ENCODE data around the gene SEC14L2. TPM values are rescaled to one million over a fixed set of nuclear protein-coding genes. Genes with fewer than 3 reads are reported as not detected.

SEC14L2 gene
- total and polyA plus RNA-seq, 2 experiments from 2014 or later, result 2.9 to 11.2 TPM

DNA sequence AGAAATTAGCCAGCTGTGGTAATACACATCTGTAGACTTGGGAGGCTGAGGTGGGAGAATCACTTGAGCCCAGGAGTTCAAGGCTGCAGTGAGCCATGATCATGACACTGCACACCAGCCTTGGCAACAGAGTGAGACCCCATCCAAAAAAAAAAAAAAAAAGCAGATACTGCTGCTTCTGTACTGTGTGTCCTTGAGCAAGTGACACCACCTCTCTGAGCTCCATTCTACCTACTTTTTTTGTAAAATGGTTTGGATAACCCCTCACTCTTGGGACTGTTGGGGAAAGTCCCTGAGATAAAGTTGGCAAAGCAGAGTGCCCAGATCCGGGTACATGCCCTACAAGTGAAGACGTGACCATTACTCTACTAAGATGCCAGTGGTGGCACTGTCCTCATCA, 72.3 kb downstream of the SEC14L2 start:
- H3K36me3 ChIP-seq, result no peaks in the 10 kb centered on the region
- no peaks in the 10 kb centered on the region for H3K4me1 ChIP-seq (ENCODE audit: low read depth)
- no peak overlapping the region for H3K27ac ChIP-seq
- no peak overlapping the region for H3K4me3 ChIP-seq
- TF ChIP-seq, protein P1, sequence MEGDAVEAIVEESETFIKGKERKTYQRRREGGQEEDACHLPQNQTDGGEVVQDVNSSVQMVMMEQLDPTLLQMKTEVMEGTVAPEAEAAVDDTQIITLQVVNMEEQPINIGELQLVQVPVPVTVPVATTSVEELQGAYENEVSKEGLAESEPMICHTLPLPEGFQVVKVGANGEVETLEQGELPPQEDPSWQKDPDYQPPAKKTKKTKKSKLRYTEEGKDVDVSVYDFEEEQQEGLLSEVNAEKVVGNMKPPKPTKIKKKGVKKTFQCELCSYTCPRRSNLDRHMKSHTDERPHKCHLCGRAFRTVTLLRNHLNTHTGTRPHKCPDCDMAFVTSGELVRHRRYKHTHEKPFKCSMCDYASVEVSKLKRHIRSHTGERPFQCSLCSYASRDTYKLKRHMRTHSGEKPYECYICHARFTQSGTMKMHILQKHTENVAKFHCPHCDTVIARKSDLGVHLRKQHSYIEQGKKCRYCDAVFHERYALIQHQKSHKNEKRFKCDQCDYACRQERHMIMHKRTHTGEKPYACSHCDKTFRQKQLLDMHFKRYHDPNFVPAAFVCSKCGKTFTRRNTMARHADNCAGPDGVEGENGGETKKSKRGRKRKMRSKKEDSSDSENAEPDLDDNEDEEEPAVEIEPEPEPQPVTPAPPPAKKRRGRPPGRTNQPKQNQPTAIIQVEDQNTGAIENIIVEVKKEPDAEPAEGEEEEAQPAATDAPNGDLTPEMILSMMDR (IDR thresholded peaks at IDR 0.05; ENCODE audit: low read depth, low read length), result no peak
- H3K9me3 ChIP-seq (ENCODE audit: low read depth), result no peaks in the 10 kb centered on the region
- DNase-seq (ENCODE audit: low read depth in 1 of 2, low spot score in 1 of 2), result no peak
- no peaks in the 10 kb centered on the region for H3K27me3 ChIP-seq

DNA sequence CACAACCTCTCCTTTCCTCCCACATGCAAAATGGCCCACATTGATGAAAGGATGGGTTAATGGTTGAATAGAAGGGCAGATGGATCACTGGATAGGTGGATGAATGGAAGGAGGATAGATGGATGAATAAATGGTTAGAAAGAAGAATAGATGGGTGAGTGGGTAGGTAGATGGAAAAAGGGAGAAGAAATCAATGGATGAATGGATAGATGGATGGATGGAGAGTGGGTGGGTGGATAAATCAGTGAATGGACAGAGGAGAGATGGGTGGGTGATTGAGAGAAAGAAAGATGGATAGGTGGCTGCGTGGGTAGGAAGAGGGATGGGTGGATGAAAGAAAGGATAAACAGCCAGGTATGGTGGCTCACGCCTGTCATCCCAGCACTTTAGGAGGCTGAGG, 73.8 kb downstream of the SEC14L2 start:
- no peak for DNase-seq (ENCODE audit: low read depth in 1 of 2, low spot score in 1 of 2)
- Histone ChIP-seq H3K9me3 (ENCODE audit: low read depth) (no peaks in the 10 kb centered on the region), H3K27ac (no peak overlapping the region), H3K27me3 (no peaks in the 10 kb centered on the region), H3K4me3 (no peak overlapping the region), H3K36me3 (no peaks in the 10 kb centered on the region), H3K4me1 (ENCODE audit: low read depth) (no peaks in the 10 kb centered on the region)
- TF ChIP-seq, protein P1 (IDR thresholded peaks at IDR 0.05; ENCODE audit: low read depth, low read length), result no peak

DNA sequence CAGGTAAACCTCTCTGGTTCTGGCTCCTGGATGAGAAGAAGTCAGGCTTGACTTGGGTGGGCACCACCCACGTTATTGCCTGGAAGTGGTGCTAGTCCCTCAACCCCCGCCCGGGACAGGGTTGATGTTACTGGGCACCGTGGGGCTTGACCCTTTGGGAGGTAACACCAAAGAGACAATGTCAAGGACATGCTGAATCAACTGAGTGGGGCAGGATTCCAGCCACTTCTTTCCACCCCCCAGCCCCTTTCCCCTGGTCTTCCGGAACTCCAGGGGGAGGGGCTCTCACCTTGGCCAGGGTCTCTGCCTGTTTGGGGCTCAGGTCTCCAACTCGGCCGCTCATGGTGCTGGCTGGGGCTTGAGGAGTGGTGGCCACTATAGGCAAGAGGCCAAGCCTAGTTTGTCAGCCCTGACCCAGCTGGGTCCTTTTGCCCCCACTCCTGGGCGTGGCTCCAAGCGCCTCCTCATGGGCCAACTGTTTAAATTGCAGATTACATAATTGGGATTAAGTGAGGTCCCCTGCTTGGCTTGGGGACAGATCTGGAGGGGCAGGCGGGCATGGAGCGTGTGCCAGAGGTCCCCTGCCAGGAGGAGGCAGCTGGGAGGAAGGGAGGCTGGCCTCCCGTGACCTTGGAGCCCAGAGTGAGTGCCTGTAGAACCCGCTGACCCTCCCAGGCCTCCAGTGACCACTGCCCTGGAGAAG, 74.9 kb downstream of the SEC14L2 start, which contains the start of gene SEC14L3:
Gene SEC14L3, minus strand, starts transcription at position 402 of the 703 bp plus-strand sequence. Its CDS starts 59 bp downstream, at position 343.
- H3K9me3 ChIP-seq (ENCODE audit: low read depth), result no peaks in the 10 kb centered on the region
- H3K27ac ChIP-seq, result no peak within 1 kb of the TSS
- H3K4me1 ChIP-seq (ENCODE audit: low read depth), result no peaks in the 10 kb centered on the region
- no peak for DNase-seq (ENCODE audit: low read depth in 1 of 2, low spot score in 1 of 2)
- no peaks in the 10 kb centered on the region for H3K27me3 ChIP-seq
- TF ChIP-seq, protein P1 (IDR thresholded peaks at IDR 0.05; ENCODE audit: low read depth, low read length), result no peak
- H3K4me3 ChIP-seq, result no peak within 1 kb of the TSS
- no peaks in the 10 kb centered on the region for H3K36me3 ChIP-seq

DNA sequence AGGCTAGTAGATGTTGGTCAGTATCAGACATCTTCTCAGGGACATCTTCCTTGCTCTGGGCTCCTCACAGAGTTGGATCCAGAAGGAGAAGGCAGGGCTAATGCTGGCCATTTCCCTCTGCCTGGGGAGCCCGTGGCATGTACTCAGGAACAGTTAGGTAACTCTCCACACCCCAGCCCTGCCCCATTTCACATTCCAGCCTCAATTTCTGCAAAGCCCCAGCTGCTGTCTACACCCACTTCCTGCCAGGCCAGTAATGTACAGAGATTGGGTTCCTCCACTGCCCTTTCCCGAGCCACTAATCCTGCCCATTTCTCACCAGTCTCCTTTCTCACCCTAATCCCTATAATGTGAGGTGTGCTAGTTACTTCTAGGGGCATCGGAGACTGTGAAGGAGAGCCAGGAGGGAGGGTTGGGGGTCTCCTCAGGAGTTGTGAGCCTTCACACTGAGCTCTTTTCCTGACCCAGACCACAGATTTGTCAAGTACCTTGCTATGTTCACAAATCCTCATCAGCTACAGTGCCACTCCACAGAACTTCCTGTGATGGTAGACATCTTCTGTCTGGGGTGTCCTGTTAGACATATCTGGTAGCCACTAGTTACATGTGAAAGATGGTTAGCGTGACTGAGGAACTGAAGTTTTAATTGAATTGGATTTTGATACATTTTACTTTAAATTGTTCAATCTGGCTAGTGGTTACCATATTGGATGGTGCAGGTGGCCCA, 76.3 kb downstream of the SEC14L2 start:
- H3K9me3 ChIP-seq (ENCODE audit: low read depth), result no peaks in the 10 kb centered on the region
- no peaks in the 10 kb centered on the region for H3K27me3 ChIP-seq
- H3K4me3 ChIP-seq, result no peak overlapping the region
- no peaks in the 10 kb centered on the region for H3K4me1 ChIP-seq (ENCODE audit: low read depth)
- H3K27ac ChIP-seq, result no peak overlapping the region
- no peak for DNase-seq (ENCODE audit: low read depth in 1 of 2, low spot score in 1 of 2)
- H3K36me3 ChIP-seq, result no peaks in the 10 kb centered on the region
- TF ChIP-seq, protein P1 (IDR thresholded peaks at IDR 0.05; ENCODE audit: low read depth, low read length), result no peak

DNA sequence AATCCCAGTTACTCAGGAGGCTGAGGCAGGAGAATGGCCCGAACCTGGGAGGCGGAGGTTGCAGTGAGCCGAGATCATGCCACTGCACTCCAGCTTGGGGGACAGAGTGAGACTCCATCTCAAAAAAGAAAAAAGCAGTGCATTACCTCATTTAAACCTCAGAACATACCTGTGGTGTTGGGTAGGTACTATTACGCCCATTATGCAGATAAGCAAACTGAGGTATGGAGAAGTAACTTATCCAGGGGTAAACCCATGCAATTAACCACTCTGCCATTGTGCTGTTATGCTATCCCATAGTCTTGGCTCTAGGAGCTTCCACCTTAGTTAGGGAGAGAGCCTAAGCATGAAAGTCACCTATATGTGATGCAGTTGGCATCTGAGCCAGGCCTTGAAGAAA, 77.3 kb downstream of the SEC14L2 start:
- Histone ChIP-seq H3K9me3 (ENCODE audit: low read depth) (no peaks in the 10 kb centered on the region), H3K4me3 (no peak overlapping the region), H3K27ac (no peak overlapping the region), H3K4me1 (ENCODE audit: low read depth) (no peaks in the 10 kb centered on the region), H3K36me3 (no peaks in the 10 kb centered on the region), H3K27me3 (no peaks in the 10 kb centered on the region)
- TF ChIP-seq, protein P1 (IDR thresholded peaks at IDR 0.05; ENCODE audit: low read depth, low read length), result no peak
- DNase-seq (ENCODE audit: low read depth in 1 of 2, low spot score in 1 of 2), result no peak

Other genes starting within 250 kb of the SEC14L2 start
- gene LIF, start 150.3 kb upstream of the SEC14L2 start, total RNA-seq, result 0.39 and 1.0 TPM in 2 replicates
- 0.64 and 1.7 TPM in 2 replicates for gene LIF, start 150.3 kb upstream of the SEC14L2 start, polyA plus RNA-seq
- gene OSM, start 130.2 kb upstream of the SEC14L2 start, total RNA-seq, result not detected in 2 replicates
- not detected in 2 replicates for gene OSM, start 130.2 kb upstream of the SEC14L2 start, polyA plus RNA-seq
- 19.0 and 19.6 TPM in 2 replicates for gene CASTOR1, start 107.5 kb upstream of the SEC14L2 start, total RNA-seq
- 22.2 and 29.0 TPM in 2 replicates for gene CASTOR1, start 107.5 kb upstream of the SEC14L2 start, polyA plus RNA-seq
- gene TBC1D10A, start 70.1 kb upstream of the SEC14L2 start, total RNA-seq, result 18.8 and 21.8 TPM in 2 replicates
- gene TBC1D10A, start 70.1 kb upstream of the SEC14L2 start, polyA plus RNA-seq, result 11.8 and 14.9 TPM in 2 replicates
- 90.5 and 160 TPM in 2 replicates for gene SF3A1, start 40.1 kb upstream of the SEC14L2 start, total RNA-seq
- 92.6 and 124 TPM in 2 replicates for gene SF3A1, start 40.1 kb upstream of the SEC14L2 start, polyA plus RNA-seq
- gene CCDC157, start 40.0 kb upstream of the SEC14L2 start, total RNA-seq, result 8.7 and 12.9 TPM in 2 replicates
- 5.0 and 7.1 TPM in 2 replicates for gene CCDC157, start 40.0 kb upstream of the SEC14L2 start, polyA plus RNA-seq
- 30.4 and 39.8 TPM in 2 replicates for gene RNF215, start 9.6 kb upstream of the SEC14L2 start, total RNA-seq
- 9.5 and 13.1 TPM in 2 replicates for gene RNF215, start 9.6 kb upstream of the SEC14L2 start, polyA plus RNA-seq
- gene MTFP1, start 28.8 kb downstream of the SEC14L2 start, total RNA-seq, result 39.3 and 73.4 TPM in 2 replicates
- gene MTFP1, start 28.8 kb downstream of the SEC14L2 start, polyA plus RNA-seq, result 64.8 and 100.0 TPM in 2 replicates
- not detected in 2 replicates for gene SEC14L3, start 75.0 kb downstream of the SEC14L2 start, total RNA-seq
- not detected in 2 replicates for gene SEC14L3, start 75.0 kb downstream of the SEC14L2 start, polyA plus RNA-seq
- 0.33 TPM in 1 of 2 replicates, not detected in the other for gene SEC14L4, start 108.7 kb downstream of the SEC14L2 start, total RNA-seq
- gene SEC14L4, start 108.7 kb downstream of the SEC14L2 start, polyA plus RNA-seq, result 0.09 TPM in 1 of 2 replicates, not detected in the other
- gene SEC14L6, start 149.7 kb downstream of the SEC14L2 start, total RNA-seq, result 2.4 and 4.7 TPM in 2 replicates
- gene SEC14L6, start 149.7 kb downstream of the SEC14L2 start, polyA plus RNA-seq, result 1.2 and 2.2 TPM in 2 replicates
- gene GAL3ST1, start 177.6 kb downstream of the SEC14L2 start, total RNA-seq, result 0.32 and 2.9 TPM in 2 replicates
- 1.5 and 4.6 TPM in 2 replicates for gene GAL3ST1, start 177.6 kb downstream of the SEC14L2 start, polyA plus RNA-seq
- 49.1 and 56.3 TPM in 2 replicates for gene PES1, start 194.9 kb downstream of the SEC14L2 start, total RNA-seq
- gene PES1, start 194.9 kb downstream of the SEC14L2 start, polyA plus RNA-seq, result 52.5 and 57.7 TPM in 2 replicates
- 6.1 and 6.6 TPM in 2 replicates for gene TCN2, start 210.2 kb downstream of the SEC14L2 start, total RNA-seq
- 7.6 and 7.8 TPM in 2 replicates for gene TCN2, start 210.2 kb downstream of the SEC14L2 start, polyA plus RNA-seq
- 8.7 and 12.2 TPM in 2 replicates for gene SLC35E4, start 238.8 kb downstream of the SEC14L2 start, total RNA-seq
- gene SLC35E4, start 238.8 kb downstream of the SEC14L2 start, polyA plus RNA-seq, result 7.6 and 8.2 TPM in 2 replicates

All from cardiac muscle cell (in vitro differentiated cells and primary cell).